Omental fat pad (tissue), 4 donors: ENCODE data around the gene CFDP1. TPM values are rescaled to one million over a fixed set of nuclear protein-coding genes. Genes with fewer than 3 reads are reported as not detected.

Experiments used
- ATAC-seq: fragments of 150-250 bp; one replicate; pipeline ENCODE4 v1.9.1; 2016; ENCODE audit warnings: mild to moderate bottlenecking, moderate library complexity; ENCODE audit not compliant: low FRiP score
- DNase-seq: peaks from one replicate; pipeline ENCODE4 v3.0.0-alpha.2; 2019; ENCODE audit warnings: low spot score
- CTCF ChIP-seq, 3 donors: fragments of 450-650 bp; IDR thresholded peaks; one replicate each; pipeline ENCODE4 v1.5.1; 2016 to 2017; ENCODE audit warnings: antibody characterized with exemption in 3 of 3, mild to moderate bottlenecking in 3 of 3, moderate library complexity in 2 of 3
- total RNA-seq, 4 donors: library from RNA; depleted of rRNA; stranded (reverse); fragments of >200 nt; gene quantifications; one replicate each; pipeline ENCODE4 v1.1.0, GENCODE V29; 2016

Gene CFDP1
- total RNA-seq, 4 donors from 2014 or later = 37.5 to 54.4 (median 49.2) TPM

DNA sequence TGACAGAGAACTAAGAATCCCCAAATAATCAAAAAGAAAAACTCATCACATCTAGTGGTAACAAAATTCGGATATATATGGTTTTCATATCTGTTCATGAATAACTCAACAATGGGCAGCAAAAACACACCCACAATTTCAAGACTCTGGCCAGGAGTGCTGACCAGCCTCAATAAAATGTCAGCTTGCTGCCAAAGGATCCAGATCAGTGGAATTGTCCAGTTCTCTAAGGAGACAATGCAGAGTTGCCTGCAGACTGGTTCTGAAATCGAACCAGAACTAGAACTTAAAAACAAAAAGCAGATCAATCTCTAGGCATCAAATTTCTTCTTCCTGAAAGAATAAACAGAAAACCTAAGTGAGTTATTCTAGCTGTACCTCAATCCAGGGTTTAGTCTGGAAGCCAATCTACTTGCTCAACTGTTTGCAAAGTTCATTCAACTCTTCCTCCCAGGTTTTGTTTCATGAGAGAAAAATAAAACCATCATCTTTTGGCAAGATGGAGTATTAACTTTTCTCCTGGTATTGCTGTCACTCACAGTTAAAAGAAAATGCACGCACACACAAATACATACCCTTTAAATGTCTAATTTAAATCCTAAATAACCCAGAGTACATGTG, 61.0 kb downstream of the CFDP1 start:
- peak; percentile 69 for ATAC-seq
- no peak for DNase-seq
- TF ChIP-seq CTCF (IDR thresholded peaks at IDR 0.05) = no peak

DNA sequence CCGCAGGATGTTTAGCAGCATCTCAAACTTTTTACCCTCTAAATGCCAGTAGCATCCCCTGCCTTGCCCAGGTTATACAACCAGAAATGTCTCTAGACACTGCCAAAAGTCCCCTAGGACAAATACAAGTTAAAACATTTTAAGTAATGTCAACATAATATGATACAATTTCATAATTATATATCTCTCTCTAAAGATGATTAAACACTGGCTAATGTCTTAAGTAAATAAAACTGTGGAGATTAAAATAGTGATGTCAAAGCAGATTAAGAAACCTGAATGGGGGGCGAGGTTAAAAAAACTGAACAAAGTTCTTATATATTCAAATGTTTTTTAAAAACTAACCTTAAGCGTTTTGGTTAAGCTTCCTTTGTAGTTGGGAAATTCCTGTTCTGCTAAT, 62.1 kb downstream of the CFDP1 start:
- no peak for DNase-seq
- no peak for ATAC-seq
- TF ChIP-seq CTCF (IDR thresholded peaks at IDR 0.05) = no peak

DNA sequence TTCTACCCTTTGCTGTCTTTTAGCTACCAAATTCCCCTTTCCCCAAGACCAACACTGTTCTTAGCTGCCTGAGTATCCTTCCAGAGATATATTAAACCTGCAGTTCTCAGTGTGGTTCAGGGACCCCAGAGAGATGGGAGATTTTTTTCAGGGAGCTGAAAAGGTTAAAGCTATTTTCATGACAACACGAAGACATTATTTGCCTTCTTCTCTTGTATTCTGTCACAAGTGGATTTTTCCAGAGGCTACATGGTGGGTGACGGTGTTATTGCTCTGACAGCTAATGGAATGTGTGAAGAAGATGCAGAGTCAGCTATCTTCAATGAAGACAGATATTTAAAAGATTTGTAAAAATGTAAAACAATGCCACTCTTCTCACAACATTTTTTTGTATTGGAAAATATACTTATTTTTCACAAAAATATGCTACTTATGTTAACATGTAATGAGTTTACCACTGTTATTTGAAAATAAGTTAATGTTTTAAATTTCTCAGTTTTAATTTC, 69.0 kb downstream of the CFDP1 start:
- DNase-seq = no peak
- ATAC-seq = no peak
- TF ChIP-seq CTCF (IDR thresholded peaks at IDR 0.05) = no peak

DNA sequence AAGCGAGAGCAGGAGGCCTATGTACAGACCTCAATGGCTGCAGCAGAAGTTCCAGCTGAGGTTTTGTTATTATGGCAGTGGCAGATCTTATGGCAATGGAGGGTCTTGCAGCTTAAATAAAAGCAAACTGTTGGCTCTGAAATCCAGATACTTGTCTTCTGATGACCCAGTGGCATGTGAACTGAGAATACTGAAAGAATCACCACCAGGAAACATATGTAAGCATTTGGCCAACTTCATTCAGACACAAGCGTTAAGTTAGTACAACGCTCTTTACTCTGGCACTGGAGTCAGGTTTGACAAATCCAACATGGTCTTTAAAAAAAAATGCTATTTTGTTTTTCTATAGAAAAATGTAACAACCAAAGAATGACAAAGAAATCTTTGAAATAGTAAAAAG, 70.5 kb downstream of the CFDP1 start:
- ATAC-seq (no peak), DNase-seq (no peak)
- TF ChIP-seq CTCF (IDR thresholded peaks at IDR 0.05) = no peak

DNA sequence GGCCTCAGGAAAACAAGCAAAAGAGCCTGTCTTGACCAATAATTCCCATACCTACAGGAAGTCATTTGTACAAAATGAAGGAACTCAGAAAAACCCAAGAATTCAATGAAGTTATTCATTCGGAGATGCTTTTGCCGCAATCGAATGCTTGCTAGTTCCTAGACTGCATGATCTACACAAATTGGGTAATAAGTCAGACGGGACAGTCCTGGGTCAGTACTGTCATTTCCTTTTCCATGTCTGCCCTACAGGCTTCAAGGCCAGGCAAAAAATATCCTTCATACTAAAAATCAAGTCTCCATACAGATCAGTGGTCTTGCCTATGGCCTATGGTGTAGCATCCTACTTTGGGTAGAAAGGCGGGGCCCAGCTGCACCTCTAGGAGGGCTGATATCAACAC, 71.4 kb downstream of the CFDP1 start:
- DNase-seq = no peak
- no peak for TF ChIP-seq CTCF (IDR thresholded peaks at IDR 0.05)
- no peak for ATAC-seq

- no peak for DNase-seq
- TF ChIP-seq CTCF (IDR thresholded peaks at IDR 0.05) = no peak
- ATAC-seq = no peak
Observed at GRCh38 chr16:75354170-75354569, 79.1 kb downstream of the CFDP1 start.

DNA sequence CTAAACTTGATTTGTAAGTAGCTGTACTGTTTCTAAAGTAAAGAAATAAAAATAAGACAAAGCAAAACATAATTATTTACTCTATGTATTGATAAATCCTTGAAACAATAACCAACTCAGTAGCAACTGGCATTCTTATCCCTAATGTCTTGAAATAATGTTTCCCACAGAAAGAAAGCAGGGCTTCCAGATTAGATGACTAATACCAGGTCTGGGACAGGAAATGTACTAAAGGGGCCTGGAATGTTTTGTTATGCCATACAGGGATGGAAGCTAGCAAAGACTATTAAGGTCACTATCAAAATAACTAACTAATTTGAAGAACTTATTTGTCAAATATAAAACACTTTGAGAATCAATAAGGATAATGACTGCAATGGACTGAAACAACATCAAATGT, 82.1 kb downstream of the CFDP1 start:
- ATAC-seq = no peak
- DNase-seq = no peak
- TF ChIP-seq CTCF (IDR thresholded peaks at IDR 0.05) = no peak
